Neural cell (in vitro differentiated cells): Measurements from ENCODE around the gene TRAPPC2L. TPM values are rescaled to one million over a fixed set of nuclear protein-coding genes. Genes with fewer than 3 reads are reported as not detected.

Experiments
- H2AFZ ChIP-seq: fragments of 200-600, 300-800 bp; sonication (generic), shearing (Covaris generic); 2 replicates; pipeline ENCODE4 v1.6.0; 2014; ENCODE audit warnings: low read depth, mild to moderate bottlenecking, antibody characterized with exemption, low read length, moderate library complexity
- H3F3A ChIP-seq: fragments of 200-600 bp; shearing (Covaris generic); 2 replicates; pipeline ENCODE4 v1.6.1; 2016; ENCODE audit warnings: mild to moderate bottlenecking, moderate library complexity, mixed read lengths, antibody characterized with exemption, low read length; ENCODE audit not compliant: insufficient read depth, poor library complexity, severe bottlenecking
- H3K27ac ChIP-seq: fragments of 200-600, 300-800 bp; sonication (generic), shearing (Covaris generic); 2 replicates; pipeline ENCODE4 v1.5.1; 2014; ENCODE audit warnings: mild to moderate bottlenecking, low read length, moderate library complexity
- H3K27me3 ChIP-seq: fragments of 300-800, 200-600 bp; sonication (generic), shearing (Covaris generic); 2 replicates; pipeline ENCODE4 v1.6.0; 2014; ENCODE audit warnings: mild to moderate bottlenecking, low read depth, low read length, moderate library complexity; ENCODE audit not compliant: insufficient read depth
- H3K36me3 ChIP-seq: fragments of 300-800, 200-600 bp; sonication (generic), shearing (Covaris generic); 2 replicates; pipeline ENCODE4 v1.5.1; 2014; ENCODE audit warnings: mild to moderate bottlenecking, antibody characterized with exemption, low read length, moderate library complexity; ENCODE audit not compliant: insufficient read depth
- H3K4me2 ChIP-seq: fragments of 300-800, 200-600 bp; sonication (generic), shearing (Covaris generic); 2 replicates; pipeline ENCODE4 v1.6.0; 2014; ENCODE audit warnings: mild to moderate bottlenecking, low read length
- H3K4me3 ChIP-seq: fragments of 300-800, 200-600 bp; sonication (generic), shearing (Covaris generic); 2 replicates; pipeline ENCODE4 v1.5.1; 2014; ENCODE audit warnings: mild to moderate bottlenecking, low read length, moderate library complexity
- H3K79me2 ChIP-seq: fragments of 200-600 bp; shearing (Covaris generic); replicated peaks from 2 replicates; pipeline ENCODE4 v1.6.0; 2014; ENCODE audit warnings: mild to moderate bottlenecking, low read length, moderate library complexity; ENCODE audit not compliant: insufficient read depth
- H3K9ac ChIP-seq: fragments of 300-800, 200-600 bp; sonication (generic), shearing (Covaris generic); 2 replicates; pipeline ENCODE4 v1.6.1; 2016; ENCODE audit warnings: mild to moderate bottlenecking, low read length, mixed read lengths
- H3K9me2 ChIP-seq: fragments of 200-600 bp; shearing (Covaris generic); 2 replicates; pipeline ENCODE4 v1.6.1; 2016; ENCODE audit warnings: mild to moderate bottlenecking, low read length, mixed read lengths; ENCODE audit not compliant: insufficient read depth
- H3K9me3 ChIP-seq: fragments of 200-600, 300-800 bp; sonication (generic), shearing (Covaris generic); 2 replicates; pipeline ENCODE4 v1.6.1; 2016; ENCODE audit warnings: mild to moderate bottlenecking, mixed run types, low read length, moderate library complexity, mixed read lengths
- H4K20me1 ChIP-seq: fragments of 200-600 bp; shearing (Covaris generic); 2 replicates; pipeline ENCODE4 v1.6.1; 2016; ENCODE audit warnings: mild to moderate bottlenecking, mixed run types; ENCODE audit not compliant: insufficient read depth
- EP300 ChIP-seq: fragments of 450-650 bp; conservative IDR thresholded peaks from 2 replicates; pipeline ENCODE4 v1.6.1; 2014; ENCODE audit warnings: antibody characterized with exemption, mild to moderate bottlenecking, moderate library complexity; ENCODE audit not compliant: poor library complexity, severe bottlenecking
- EZH2 ChIP-seq: fragments of 200-600, 300-800 bp; shearing (Covaris generic), sonication (generic); IDR thresholded peaks from 2 replicates; pipeline ENCODE4 v1.6.1; 2014; ENCODE audit warnings: antibody characterized with exemption, low read length, borderline replicate concordance, mild to moderate bottlenecking; ENCODE audit not compliant: insufficient read depth, poor library complexity, severe bottlenecking
- MXI1 ChIP-seq: fragments of 450-650 bp; conservative IDR thresholded peaks from 2 replicates; pipeline ENCODE4 v1.6.1; 2014; ENCODE audit warnings: antibody characterized with exemption, mild to moderate bottlenecking; ENCODE audit not compliant: poor library complexity, severe bottlenecking
- POLR2AphosphoS5 ChIP-seq: IDR thresholded peaks from 2 replicates; pipeline ENCODE4 v1.6.1; 2012
- RAD21 ChIP-seq: fragments of 450-650 bp; conservative IDR thresholded peaks from 2 replicates; pipeline ENCODE4 v1.6.1; 2014; ENCODE audit warnings: antibody characterized with exemption, mild to moderate bottlenecking, moderate library complexity
- SMC3 ChIP-seq: fragments of 450-650 bp; conservative IDR thresholded peaks from 2 replicates; pipeline ENCODE4 v1.6.1; 2014; ENCODE audit warnings: antibody characterized with exemption, mild to moderate bottlenecking, moderate library complexity; ENCODE audit not compliant: poor library complexity
- TAF1 ChIP-seq: IDR thresholded peaks from 2 replicates; pipeline ENCODE4 v1.6.1; 2012; ENCODE audit warnings: low read depth
- polyA plus RNA-seq: library from polyadenylated mRNA; depleted of rRNA; stranded (reverse); fragments of >200 nt; gene quantifications from 2 replicates; pipeline ENCODE4 v1.2.3, GENCODE V29; 2014
- TF ChIP-seq, protein P1 (sequence below): IDR thresholded peaks from 2 replicates; pipeline ENCODE4 v1.6.1; 2012; ENCODE audit warnings: borderline replicate concordance
- TF ChIP-seq, protein P2 (sequence below): fragments of 450-650 bp; IDR thresholded peaks from 2 replicates; pipeline ENCODE4 v1.5.1; 2014; ENCODE audit warnings: antibody characterized with exemption, mild to moderate bottlenecking, moderate library complexity; ENCODE audit not compliant: poor library complexity, severe bottlenecking

TRAPPC2L gene
- polyA plus RNA-seq, 1 donor from 2014 or later: 70.2 TPM

DNA sequence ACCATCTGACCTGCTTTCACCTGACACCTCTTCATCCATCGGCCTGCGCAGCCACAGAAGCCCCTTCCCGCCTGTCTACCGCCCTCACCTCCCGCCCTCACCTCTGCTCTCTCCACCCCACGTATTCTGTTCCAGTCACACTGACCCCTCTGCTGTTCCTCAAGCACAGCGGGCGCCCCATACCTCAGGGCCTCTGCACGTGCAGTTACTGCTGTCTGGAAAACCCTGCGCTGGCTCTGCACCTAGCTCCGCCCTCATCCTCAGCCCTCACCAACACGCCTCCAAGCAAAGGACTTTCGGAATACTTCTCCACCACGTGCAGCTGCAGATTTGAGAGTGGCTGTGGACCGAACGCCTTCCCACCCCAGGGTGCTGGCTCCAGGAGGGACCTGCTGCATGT, 34.2 kb downstream of the TRAPPC2L start:
- H3F3A ChIP-seq: no peaks in the 10 kb centered on the region
- H2AFZ ChIP-seq: no peak overlapping the region
- H3K4me2 ChIP-seq: no peak overlapping the region
- H3K9ac ChIP-seq: no peak overlapping the region
- TF ChIP-seq MXI1: no peak
- TF ChIP-seq RAD21: no peak
- TF ChIP-seq EP300: no peak
- no peak for TF ChIP-seq EZH2
- no peak for TF ChIP-seq TAF1
- no peak for TF ChIP-seq SMC3
- no peak for TF ChIP-seq POLR2AphosphoS5
- TF ChIP-seq, protein P1, sequence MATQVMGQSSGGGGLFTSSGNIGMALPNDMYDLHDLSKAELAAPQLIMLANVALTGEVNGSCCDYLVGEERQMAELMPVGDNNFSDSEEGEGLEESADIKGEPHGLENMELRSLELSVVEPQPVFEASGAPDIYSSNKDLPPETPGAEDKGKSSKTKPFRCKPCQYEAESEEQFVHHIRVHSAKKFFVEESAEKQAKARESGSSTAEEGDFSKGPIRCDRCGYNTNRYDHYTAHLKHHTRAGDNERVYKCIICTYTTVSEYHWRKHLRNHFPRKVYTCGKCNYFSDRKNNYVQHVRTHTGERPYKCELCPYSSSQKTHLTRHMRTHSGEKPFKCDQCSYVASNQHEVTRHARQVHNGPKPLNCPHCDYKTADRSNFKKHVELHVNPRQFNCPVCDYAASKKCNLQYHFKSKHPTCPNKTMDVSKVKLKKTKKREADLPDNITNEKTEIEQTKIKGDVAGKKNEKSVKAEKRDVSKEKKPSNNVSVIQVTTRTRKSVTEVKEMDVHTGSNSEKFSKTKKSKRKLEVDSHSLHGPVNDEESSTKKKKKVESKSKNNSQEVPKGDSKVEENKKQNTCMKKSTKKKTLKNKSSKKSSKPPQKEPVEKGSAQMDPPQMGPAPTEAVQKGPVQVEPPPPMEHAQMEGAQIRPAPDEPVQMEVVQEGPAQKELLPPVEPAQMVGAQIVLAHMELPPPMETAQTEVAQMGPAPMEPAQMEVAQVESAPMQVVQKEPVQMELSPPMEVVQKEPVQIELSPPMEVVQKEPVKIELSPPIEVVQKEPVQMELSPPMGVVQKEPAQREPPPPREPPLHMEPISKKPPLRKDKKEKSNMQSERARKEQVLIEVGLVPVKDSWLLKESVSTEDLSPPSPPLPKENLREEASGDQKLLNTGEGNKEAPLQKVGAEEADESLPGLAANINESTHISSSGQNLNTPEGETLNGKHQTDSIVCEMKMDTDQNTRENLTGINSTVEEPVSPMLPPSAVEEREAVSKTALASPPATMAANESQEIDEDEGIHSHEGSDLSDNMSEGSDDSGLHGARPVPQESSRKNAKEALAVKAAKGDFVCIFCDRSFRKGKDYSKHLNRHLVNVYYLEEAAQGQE: no peak
- TF ChIP-seq, protein P2, sequence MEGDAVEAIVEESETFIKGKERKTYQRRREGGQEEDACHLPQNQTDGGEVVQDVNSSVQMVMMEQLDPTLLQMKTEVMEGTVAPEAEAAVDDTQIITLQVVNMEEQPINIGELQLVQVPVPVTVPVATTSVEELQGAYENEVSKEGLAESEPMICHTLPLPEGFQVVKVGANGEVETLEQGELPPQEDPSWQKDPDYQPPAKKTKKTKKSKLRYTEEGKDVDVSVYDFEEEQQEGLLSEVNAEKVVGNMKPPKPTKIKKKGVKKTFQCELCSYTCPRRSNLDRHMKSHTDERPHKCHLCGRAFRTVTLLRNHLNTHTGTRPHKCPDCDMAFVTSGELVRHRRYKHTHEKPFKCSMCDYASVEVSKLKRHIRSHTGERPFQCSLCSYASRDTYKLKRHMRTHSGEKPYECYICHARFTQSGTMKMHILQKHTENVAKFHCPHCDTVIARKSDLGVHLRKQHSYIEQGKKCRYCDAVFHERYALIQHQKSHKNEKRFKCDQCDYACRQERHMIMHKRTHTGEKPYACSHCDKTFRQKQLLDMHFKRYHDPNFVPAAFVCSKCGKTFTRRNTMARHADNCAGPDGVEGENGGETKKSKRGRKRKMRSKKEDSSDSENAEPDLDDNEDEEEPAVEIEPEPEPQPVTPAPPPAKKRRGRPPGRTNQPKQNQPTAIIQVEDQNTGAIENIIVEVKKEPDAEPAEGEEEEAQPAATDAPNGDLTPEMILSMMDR: no peak
- H3K27ac ChIP-seq: no peak overlapping the region
- no peaks in the 10 kb centered on the region for H3K36me3 ChIP-seq
- no peaks in the 10 kb centered on the region for H4K20me1 ChIP-seq
- H3K27me3 ChIP-seq: no peaks in the 10 kb centered on the region
- H3K9me3 ChIP-seq: no peaks in the 10 kb centered on the region
- H3K4me3 ChIP-seq: no peak overlapping the region
- H3K79me2 ChIP-seq: no peaks in the 10 kb centered on the region
- H3K9me2 ChIP-seq: no peaks in the 10 kb centered on the region

DNA sequence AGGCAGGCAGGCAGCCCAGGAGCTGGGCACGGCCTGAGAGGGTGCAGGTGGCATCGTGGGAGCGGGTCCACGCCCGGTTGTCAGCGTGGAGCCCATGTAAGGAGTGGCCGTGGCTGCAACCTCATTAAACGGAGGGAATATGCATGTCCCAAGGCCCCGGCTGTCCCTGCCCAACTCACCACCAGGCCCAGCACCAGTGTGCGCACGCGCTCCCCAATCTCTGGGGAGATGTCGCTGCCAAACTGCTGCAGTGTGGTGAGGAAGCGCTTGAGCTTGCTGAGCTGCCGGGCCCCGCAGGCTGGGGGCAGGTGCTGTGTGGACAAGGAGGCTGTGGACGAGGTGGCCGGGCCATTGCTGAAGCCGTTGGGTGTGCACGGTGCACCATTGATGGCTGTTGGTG, 35.1 kb downstream of the TRAPPC2L start:
- no peaks in the 10 kb centered on the region for H3K9me2 ChIP-seq
- no peak overlapping the region for H3K9ac ChIP-seq
- no peak overlapping the region for H2AFZ ChIP-seq
- H3K36me3 ChIP-seq: no peaks in the 10 kb centered on the region
- H3F3A ChIP-seq: no peaks in the 10 kb centered on the region
- no peaks in the 10 kb centered on the region for H3K9me3 ChIP-seq
- no peaks in the 10 kb centered on the region for H3K27me3 ChIP-seq
- H3K79me2 ChIP-seq: no peaks in the 10 kb centered on the region
- TF ChIP-seq TAF1 (no peak), EZH2 (no peak), POLR2AphosphoS5 (no peak), SMC3 (no peak), EP300 (no peak)
- TF ChIP-seq, protein P2: no peak
- TF ChIP-seq, protein P1: no peak
- H3K4me2 ChIP-seq: no peak overlapping the region
- H3K27ac ChIP-seq: no peak overlapping the region
- no peak overlapping the region for H3K4me3 ChIP-seq
- no peaks in the 10 kb centered on the region for H4K20me1 ChIP-seq
